Measurements from ENCODE around the gene RPS29. TPM values are rescaled to one million over a fixed set of nuclear protein-coding genes. Genes with fewer than 3 reads are reported as not detected.

Gene RPS29
- total and polyA plus RNA-seq, 10 of the 15 experiments (the other 5 are each of a cell fraction or from before 2014, with no cell fraction given): 2,685 to 10,815 (median 4,359) TPM

DNA sequence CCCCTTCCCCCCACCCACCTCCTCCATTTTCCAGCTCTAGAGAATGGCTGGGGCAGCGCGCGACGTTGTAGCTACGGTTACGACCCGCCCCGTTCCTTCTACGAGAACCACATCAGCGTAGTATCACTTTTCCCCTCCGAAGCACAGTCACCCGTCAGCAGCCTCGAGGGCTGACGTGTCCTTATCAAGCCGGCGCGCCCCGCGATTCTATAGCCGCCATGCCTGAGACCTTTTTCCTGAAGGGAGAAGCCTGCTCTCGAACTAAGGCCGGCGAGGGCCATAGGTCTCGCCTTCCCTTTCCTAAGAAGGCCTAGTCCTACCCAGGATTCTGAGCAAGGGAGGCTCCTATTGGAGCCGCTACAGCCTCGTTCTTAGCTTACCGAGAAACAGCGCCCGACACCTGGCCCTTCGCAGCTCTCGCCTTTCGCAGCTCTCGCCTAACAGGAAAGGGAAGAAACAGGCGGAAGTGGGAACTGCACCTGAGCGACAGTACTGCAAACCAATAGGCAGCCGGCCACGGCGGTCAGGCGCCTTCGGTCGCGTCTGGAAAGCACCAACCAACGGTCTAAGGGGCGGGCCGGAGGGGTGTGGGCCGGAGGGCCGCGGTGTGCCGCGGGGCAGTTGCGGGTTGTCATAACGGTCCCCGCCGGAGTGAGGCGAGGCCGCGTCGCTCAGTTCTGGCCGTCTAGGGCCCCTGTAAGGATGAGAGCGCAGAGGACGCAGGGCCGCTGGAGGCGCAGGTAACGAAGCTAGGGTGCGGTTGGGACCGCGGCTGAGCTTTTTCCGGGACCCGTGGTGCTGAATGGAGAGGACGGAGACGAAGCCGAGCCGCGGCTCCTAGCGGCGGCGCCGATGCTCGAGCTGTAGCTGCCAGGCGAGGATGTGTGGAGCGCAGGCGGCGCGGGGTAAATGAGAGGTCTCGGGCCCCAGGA lies 34.3 kb upstream of the RPS29 start, which contains the start of the genes MGAT2 and RPL36AL (continued):
- TF ChIP-seq, protein P1, sequence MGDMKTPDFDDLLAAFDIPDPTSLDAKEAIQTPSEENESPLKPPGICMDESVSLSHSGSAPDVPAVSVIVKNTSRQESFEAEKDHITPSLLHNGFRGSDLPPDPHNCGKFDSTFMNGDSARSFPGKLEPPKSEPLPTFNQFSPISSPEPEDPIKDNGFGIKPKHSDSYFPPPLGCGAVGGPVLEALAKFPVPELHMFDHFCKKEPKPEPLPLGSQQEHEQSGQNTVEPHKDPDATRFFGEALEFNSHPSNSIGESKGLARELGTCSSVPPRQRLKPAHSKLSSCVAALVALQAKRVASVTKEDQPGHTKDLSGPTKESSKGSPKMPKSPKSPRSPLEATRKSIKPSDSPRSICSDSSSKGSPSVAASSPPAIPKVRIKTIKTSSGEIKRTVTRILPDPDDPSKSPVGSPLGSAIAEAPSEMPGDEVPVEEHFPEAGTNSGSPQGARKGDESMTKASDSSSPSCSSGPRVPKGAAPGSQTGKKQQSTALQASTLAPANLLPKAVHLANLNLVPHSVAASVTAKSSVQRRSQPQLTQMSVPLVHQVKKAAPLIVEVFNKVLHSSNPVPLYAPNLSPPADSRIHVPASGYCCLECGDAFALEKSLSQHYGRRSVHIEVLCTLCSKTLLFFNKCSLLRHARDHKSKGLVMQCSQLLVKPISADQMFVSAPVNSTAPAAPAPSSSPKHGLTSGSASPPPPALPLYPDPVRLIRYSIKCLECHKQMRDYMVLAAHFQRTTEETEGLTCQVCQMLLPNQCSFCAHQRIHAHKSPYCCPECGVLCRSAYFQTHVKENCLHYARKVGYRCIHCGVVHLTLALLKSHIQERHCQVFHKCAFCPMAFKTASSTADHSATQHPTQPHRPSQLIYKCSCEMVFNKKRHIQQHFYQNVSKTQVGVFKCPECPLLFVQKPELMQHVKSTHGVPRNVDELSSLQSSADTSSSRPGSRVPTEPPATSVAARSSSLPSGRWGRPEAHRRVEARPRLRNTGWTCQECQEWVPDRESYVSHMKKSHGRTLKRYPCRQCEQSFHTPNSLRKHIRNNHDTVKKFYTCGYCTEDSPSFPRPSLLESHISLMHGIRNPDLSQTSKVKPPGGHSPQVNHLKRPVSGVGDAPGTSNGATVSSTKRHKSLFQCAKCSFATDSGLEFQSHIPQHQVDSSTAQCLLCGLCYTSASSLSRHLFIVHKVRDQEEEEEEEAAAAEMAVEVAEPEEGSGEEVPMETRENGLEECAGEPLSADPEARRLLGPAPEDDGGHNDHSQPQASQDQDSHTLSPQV (IDR thresholded peaks at IDR 0.05): no peak
- TF ChIP-seq PAX5 (IDR thresholded peaks at IDR 0.05; ENCODE audit: borderline replicate concordance, low read depth, low read length): peak; percentile 7; the same call in 1 of the 2 replicates
- no peak for TF ChIP-seq SUPT20H (IDR thresholded peaks at IDR 0.05; ENCODE audit: borderline replicate concordance, control insufficient read depth, low read depth, low read length)
- TF ChIP-seq, protein P2, sequence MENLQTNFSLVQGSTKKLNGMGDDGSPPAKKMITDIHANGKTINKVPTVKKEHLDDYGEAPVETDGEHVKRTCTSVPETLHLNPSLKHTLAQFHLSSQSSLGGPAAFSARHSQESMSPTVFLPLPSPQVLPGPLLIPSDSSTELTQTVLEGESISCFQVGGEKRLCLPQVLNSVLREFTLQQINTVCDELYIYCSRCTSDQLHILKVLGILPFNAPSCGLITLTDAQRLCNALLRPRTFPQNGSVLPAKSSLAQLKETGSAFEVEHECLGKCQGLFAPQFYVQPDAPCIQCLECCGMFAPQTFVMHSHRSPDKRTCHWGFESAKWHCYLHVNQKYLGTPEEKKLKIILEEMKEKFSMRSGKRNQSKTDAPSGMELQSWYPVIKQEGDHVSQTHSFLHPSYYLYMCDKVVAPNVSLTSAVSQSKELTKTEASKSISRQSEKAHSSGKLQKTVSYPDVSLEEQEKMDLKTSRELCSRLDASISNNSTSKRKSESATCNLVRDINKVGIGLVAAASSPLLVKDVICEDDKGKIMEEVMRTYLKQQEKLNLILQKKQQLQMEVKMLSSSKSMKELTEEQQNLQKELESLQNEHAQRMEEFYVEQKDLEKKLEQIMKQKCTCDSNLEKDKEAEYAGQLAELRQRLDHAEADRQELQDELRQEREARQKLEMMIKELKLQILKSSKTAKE (IDR thresholded peaks at IDR 0.05; ENCODE audit: low read depth, poor library complexity, severe bottlenecking): no peak
- TF ChIP-seq NRF1 (conservative IDR thresholded peaks at IDR 0.05; ENCODE audit: low read depth, low read length): no peak
- no peak for TF ChIP-seq NFXL1 (IDR thresholded peaks at IDR 0.05; ENCODE audit: borderline replicate concordance)
- peak; percentile 61 for TF ChIP-seq CREM (IDR thresholded peaks at IDR 0.05; ENCODE audit: low read depth)
- TF ChIP-seq NFYB (IDR thresholded peaks at IDR 0.05; ENCODE audit: insufficient read depth, low read depth, low read length): peak; percentile 96
- no peak for TF ChIP-seq ZNF622 (IDR thresholded peaks at IDR 0.05)
- peak; percentile 51; the same call in 1 of the 2 replicates for TF ChIP-seq CHD1 (IDR thresholded peaks at IDR 0.05; ENCODE audit: low read depth, low read length)
- TF ChIP-seq RBBP5 (conservative IDR thresholded peaks at IDR 0.05): no peak
- TF ChIP-seq IRF4 (IDR thresholded peaks at IDR 0.05; ENCODE audit: low read depth, low read length): no peak
- TF ChIP-seq, protein P3, sequence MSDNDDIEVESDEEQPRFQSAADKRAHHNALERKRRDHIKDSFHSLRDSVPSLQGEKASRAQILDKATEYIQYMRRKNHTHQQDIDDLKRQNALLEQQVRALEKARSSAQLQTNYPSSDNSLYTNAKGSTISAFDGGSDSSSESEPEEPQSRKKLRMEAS (IDR thresholded peaks at IDR 0.05; ENCODE audit: low read depth, low read length): no peak
- TF ChIP-seq EGR1 (IDR thresholded peaks at IDR 0.05; ENCODE audit: borderline replicate concordance in 1 of 2, low read depth in 2 of 2, low read length in 2 of 2): 0 out of 3 replicates have a peak, but pooled peaks of 1 of the 2 experiments have one; percentile 19
- no peak; the same call in 1 of the 2 replicates for TF ChIP-seq SREBF1 (IDR thresholded peaks at IDR 0.05; ENCODE audit: low read length)
- no peak for TF ChIP-seq SUZ12 (IDR thresholded peaks at IDR 0.05; ENCODE audit: unreplicated experiment)
- TF ChIP-seq RUNX3 (IDR thresholded peaks at IDR 0.05; ENCODE audit: low read length): peak; percentile 78
- TF ChIP-seq RAD51 (IDR thresholded peaks at IDR 0.05): peak; percentile 74
- peak; percentile 9; the same call in 1 of the 2 replicates for TF ChIP-seq EED (IDR thresholded peaks at IDR 0.05; ENCODE audit: low read depth)
- TF ChIP-seq YBX1 (IDR thresholded peaks at IDR 0.05): no peak
- TF ChIP-seq ETV6 (conservative IDR thresholded peaks at IDR 0.05 in 1 of 2, IDR thresholded peaks at IDR 0.05 in 1 of 2; ENCODE audit: borderline replicate concordance in 1 of 2, low read depth in 1 of 2): no peak; a peak in 2 of 4 replicates

Data from GM12878 (cell line).